ENCODE results near the gene PPP2R2B. TPM values are rescaled to one million over a fixed set of nuclear protein-coding genes. Genes with fewer than 3 reads are reported as not detected.

PPP2R2B gene
- total RNA-seq, 3 donors from 2014 or later (not counting 1 experiment from before 2014, with no cell fraction given), result 44.9 to 68.3 (median 63.7) TPM

- Mint-ChIP-seq H3K4me1 (peaks cover 31 to 35% of the 10 kb centered on the region in 2 donors), H3K27me3 (ENCODE audit: low read depth in 2 of 2) (peaks cover 4 to 9% of the 10 kb centered on the region in 2 donors), H3K9me3 (no peaks in the 10 kb centered on the region), H3K27ac (no peak overlapping the region), H3K36me3 (no peaks in the 10 kb centered on the region), H3K4me3 (no peak overlapping the region)
- peaks cover 7% of the 10 kb centered on the region for H3K4me1 ChIP-seq (ENCODE audit: control insufficient read depth, insufficient read depth, low read length)
- WGBS (ENCODE audit: insufficient coverage), result 100% methylated on average over 1 of the region's 1 CpG
- H3K9me3 ChIP-seq (ENCODE audit: control insufficient read depth, insufficient read depth, low read length), result no peaks in the 10 kb centered on the region
- no peaks in the 10 kb centered on the region for H3K36me3 ChIP-seq (ENCODE audit: control insufficient read depth, insufficient read depth, low read length)
- H3K27ac ChIP-seq (ENCODE audit: low read length), result no peak overlapping the region
- DNase-seq (no peak), ATAC-seq (no peak)
- H3K27me3 ChIP-seq (ENCODE audit: control insufficient read depth, insufficient read depth, low read length), result no peaks in the 10 kb centered on the region
- no peak overlapping the region for H3K4me3 ChIP-seq (ENCODE audit: low read length)
- intact Hi-C loops (cut with micrococcal nuclease), result no loop called here
- TF ChIP-seq CTCF (IDR thresholded peaks at IDR 0.05), result no peak
Observed at GRCh38 chr5:146889169-146889568, 10.6 kb upstream of the PPP2R2B start.

- Mint-ChIP-seq H3K36me3 (no peaks in the 10 kb centered on the region), H3K27ac (no peak overlapping the region)
- intact Hi-C loops (cut with micrococcal nuclease), result no loop called here
Observed at GRCh38 chr5:146888351-146888978, 9.9 kb upstream of the PPP2R2B start.

DNA sequence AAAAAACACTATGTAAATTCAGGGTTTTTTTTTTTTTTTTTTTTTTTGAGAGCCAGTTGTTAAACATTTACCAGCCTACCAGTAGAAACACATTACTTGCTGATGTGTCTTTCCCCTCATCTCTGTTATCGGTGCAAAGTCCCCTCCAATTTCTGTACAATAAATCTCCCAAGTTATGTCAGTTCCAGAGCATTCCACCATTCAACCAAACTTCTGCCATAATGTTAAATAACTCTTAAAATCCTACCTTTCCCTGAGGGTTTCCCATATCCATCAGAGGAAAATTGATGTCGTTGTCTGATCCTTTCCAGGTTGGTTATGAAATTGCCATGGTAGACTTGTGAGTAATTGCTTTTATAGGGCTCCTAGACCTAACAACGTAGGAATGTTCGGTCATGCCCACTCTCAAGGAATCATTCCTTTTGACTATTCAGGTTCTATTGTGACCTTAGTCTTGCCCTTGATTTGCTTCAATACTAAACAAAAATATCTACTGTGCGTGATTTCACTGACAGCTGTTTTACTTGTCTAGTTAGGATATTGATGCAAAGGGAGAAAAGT is 5.6 kb upstream of the PPP2R2B start:
- Mint-ChIP-seq H3K9me3 (no peaks in the 10 kb centered on the region), H3K27me3 (ENCODE audit: low read depth in 2 of 2) (peaks cover 8 to 9% of the 10 kb centered on the region in 2 donors), H3K4me3 (no peak overlapping the region), H3K4me1 (peaks cover 0 to 1% of the 10 kb centered on the region in 2 donors), H3K36me3 (no peaks in the 10 kb centered on the region), H3K27ac (no peak overlapping the region)
- H3K36me3 ChIP-seq (ENCODE audit: control insufficient read depth, insufficient read depth, low read length), result no peaks in the 10 kb centered on the region
- TF ChIP-seq CTCF (IDR thresholded peaks at IDR 0.05), result no peak
- H3K9me3 ChIP-seq (ENCODE audit: control insufficient read depth, insufficient read depth, low read length), result no peaks in the 10 kb centered on the region
- ATAC-seq (no peak), DNase-seq (no peak)
- intact Hi-C loops (cut with micrococcal nuclease), result no loop called here
- no peak overlapping the region for H3K4me3 ChIP-seq (ENCODE audit: low read length)
- H3K4me1 ChIP-seq (ENCODE audit: control insufficient read depth, insufficient read depth, low read length), result peaks cover under 1% of the 10 kb centered on the region
- 100% methylated on average over 3 of the region's 5 CpGs for WGBS (ENCODE audit: insufficient coverage)
- no peak overlapping the region for H3K27ac ChIP-seq (ENCODE audit: low read length)
- H3K27me3 ChIP-seq (ENCODE audit: control insufficient read depth, insufficient read depth, low read length), result no peaks in the 10 kb centered on the region

More at GRCh38 chr5:146888351-146888978, 9.9 kb upstream of the PPP2R2B start:
- DNase-seq (no peak), ATAC-seq (no peak)
- Mint-ChIP-seq H3K4me3 (no peak overlapping the region), H3K9me3 (no peaks in the 10 kb centered on the region), H3K27me3 (ENCODE audit: low read depth in 2 of 2) (peaks cover 4 to 9% of the 10 kb centered on the region in 2 donors), H3K4me1 (peaks cover 29 to 30% of the 10 kb centered on the region in 2 donors)
- 81% methylated on average over 2 of the region's 3 CpGs for WGBS (ENCODE audit: insufficient coverage)
- no peaks in the 10 kb centered on the region for H3K36me3 ChIP-seq (ENCODE audit: control insufficient read depth, insufficient read depth, low read length)
- H3K4me3 ChIP-seq (ENCODE audit: low read length), result no peak overlapping the region
- H3K4me1 ChIP-seq (ENCODE audit: control insufficient read depth, insufficient read depth, low read length), result peaks cover 7% of the 10 kb centered on the region
- H3K9me3 ChIP-seq (ENCODE audit: control insufficient read depth, insufficient read depth, low read length), result no peaks in the 10 kb centered on the region
- no peak for TF ChIP-seq CTCF (IDR thresholded peaks at IDR 0.05)
- H3K27me3 ChIP-seq (ENCODE audit: control insufficient read depth, insufficient read depth, low read length), result no peaks in the 10 kb centered on the region
- no peak overlapping the region for H3K27ac ChIP-seq (ENCODE audit: low read length)

All from natural killer cell (primary cell).